Kidney epithelial cell (primary cell): Measurements from ENCODE around the gene SLC2A5. TPM values are rescaled to one million over a fixed set of nuclear protein-coding genes. Genes with fewer than 3 reads are reported as not detected.
"Not testable (repeated sequence)": the region's sequence is repeated elsewhere in the genome, so short reads cannot be mapped to it uniquely, and the experiment has no call there.

Source experiments
- DNase-seq: peaks from one replicate; pipeline ENCODE4 v3.0.0-alpha.2; 2010; ENCODE audit warnings: low read depth
- H3K27me3 ChIP-seq: 2 replicates; pipeline ENCODE4 v1.6.0; 2011; ENCODE audit warnings: low read length; ENCODE audit not compliant: control insufficient read depth, insufficient read depth
- H3K36me3 ChIP-seq: 2 replicates; pipeline ENCODE4 v1.5.1; 2011; ENCODE audit warnings: low read length; ENCODE audit not compliant: control insufficient read depth, insufficient read depth
- H3K4me3 ChIP-seq: 2 replicates; pipeline ENCODE4 v1.5.1; 2011; ENCODE audit warnings: low read depth, mild to moderate bottlenecking, control low read depth, low read length
- CTCF ChIP-seq: IDR thresholded peaks from 2 replicates; pipeline ENCODE4 v1.5.1; 2011; ENCODE audit warnings: mild to moderate bottlenecking, moderate library complexity, low read length, control low read depth, inconsistent platforms; ENCODE audit not compliant: insufficient read depth, poor library complexity, severe bottlenecking
- total RNA-seq: library from RNA; depleted of rRNA; stranded (reverse); fragments of >200 nt; gene quantifications from 2 replicates; pipeline ENCODE4 v1.2.3, GENCODE V29; 2015

SLC2A5 gene
- total RNA-seq, 1 donor from 2014 or later: not detected

GRCh38 chr1:9033363-9033762, 36.1 kb downstream of the SLC2A5 start:
- H3K4me3 ChIP-seq: no peak overlapping the region
- H3K36me3 ChIP-seq: no peaks in the 10 kb centered on the region
- no peak for DNase-seq
- peaks cover 4% of the 10 kb centered on the region for H3K27me3 ChIP-seq
- no peak for TF ChIP-seq CTCF

- no peaks in the 10 kb centered on the region for H3K36me3 ChIP-seq
- no peak overlapping the region for H3K4me3 ChIP-seq
- no peak for TF ChIP-seq CTCF
- H3K27me3 ChIP-seq: no peaks in the 10 kb centered on the region
- no peak for DNase-seq
Measured at GRCh38 chr1:9031484-9032259, 37.8 kb downstream of the SLC2A5 start.

- not testable (repeated sequence) for H3K36me3 ChIP-seq, H3K4me3 ChIP-seq, H3K27me3 ChIP-seq, DNase-seq
Measured at GRCh38 chr1:9031077-9031476, 38.4 kb downstream of the SLC2A5 start.

GRCh38 chr1:9028921-9029705, 40.3 kb downstream of the SLC2A5 start:
- H3K27me3 ChIP-seq: no peaks in the 10 kb centered on the region
- H3K4me3 ChIP-seq: no peak overlapping the region
- no peaks in the 10 kb centered on the region for H3K36me3 ChIP-seq
- DNase-seq: no peak
- no peak for TF ChIP-seq CTCF

- Histone ChIP-seq H3K4me3 (no peak overlapping the region), H3K27me3 (no peaks in the 10 kb centered on the region), H3K36me3 (no peaks in the 10 kb centered on the region)
- no peak for TF ChIP-seq CTCF
- DNase-seq: no peak
Measured at GRCh38 chr1:9027307-9027706, 42.1 kb downstream of the SLC2A5 start.

- no peaks in the 10 kb centered on the region for H3K27me3 ChIP-seq
- H3K4me3 ChIP-seq: no peak overlapping the region
- DNase-seq: no peak
- no peaks in the 10 kb centered on the region for H3K36me3 ChIP-seq
- TF ChIP-seq CTCF: no peak
Measured at GRCh38 chr1:9025449-9025848, 44.0 kb downstream of the SLC2A5 start.
